Prostate gland (tissue), 2 donors: Measurements from ENCODE around the gene FGB. TPM values are rescaled to one million over a fixed set of nuclear protein-coding genes. Genes with fewer than 3 reads are reported as not detected.

ENCODE experiments used
- DNase-seq: peaks from one replicate; pipeline ENCODE4 v3.0.0-alpha.2; 2019; ENCODE audit warnings: low spot score
- H3K27ac ChIP-seq, 2 donors: fragments of 200-600 bp; sonication (generic); 2 replicates each; pipeline ENCODE4 v1.5.1; 2017 to 2019
- H3K27me3 ChIP-seq: fragments of 200-600 bp; sonication (generic); replicated peaks from 2 replicates; pipeline ENCODE4 v1.5.1; 2019; ENCODE audit not compliant: insufficient read depth
- H3K36me3 ChIP-seq, 2 donors: fragments of 200-600 bp; sonication (generic); 1 replicate in 1 of 2; 2 replicates in 1 of 2; pipeline versions ENCODE4 v1.5.1 to v1.8.1; 2017 to 2019
- H3K4me1 ChIP-seq: fragments of 200-600 bp; sonication (generic); replicated peaks from 2 replicates; pipeline ENCODE4 v1.5.1; 2019
- H3K4me3 ChIP-seq, 2 donors: fragments of 200-600 bp; sonication (generic); 2 replicates each; pipeline ENCODE4 v1.5.1; 2017 to 2019
- H3K9me3 ChIP-seq: fragments of 200-600 bp; sonication (generic); 2 replicates; pipeline ENCODE4 v1.5.1; 2017
- CTCF ChIP-seq, 4 experiments: fragments of 200-600 bp in 2 of 4; fragments of 450-650 bp in 2 of 4; sonication (generic) in 2 of 4; IDR thresholded peaks; 1 replicate in 3 of 4; 2 replicates in 1 of 4; pipeline ENCODE4 v1.5.1; 2016 to 2019; ENCODE audit warnings: antibody characterized with exemption in 4 of 4, mild to moderate bottlenecking in 2 of 4, moderate library complexity in 2 of 4
- POLR2A ChIP-seq: fragments of 450-650 bp; IDR thresholded peaks from one replicate; pipeline ENCODE4 v1.6.1; 2016; ENCODE audit warnings: antibody characterized with exemption, mild to moderate bottlenecking
- POLR2AphosphoS5 ChIP-seq: sonication (generic); formaldehyde crosslinking; IDR thresholded peaks from one replicate; pipeline ENCODE4 v1.6.1; 2017; ENCODE audit warnings: antibody characterized with exemption
- WGBS: methylation state at CpG from one replicate; pipeline ENCODE4 v1.1.5; 2018; 5-methylcytosine and 5-hydroxymethylcytosine counted together
- intact Hi-C: fragments of 100-400 bp; cut with DNase I; formaldehyde crosslinking; loops from one replicate; pipeline ENCODE4 v1.14.2; 2022
- total RNA-seq, 2 donors: library from RNA; depleted of rRNA; stranded (reverse); fragments of >200 nt; gene quantifications; one replicate each; pipeline ENCODE4 v1.1.0, GENCODE V29; 2016

Gene FGB
- total RNA-seq, 2 donors from 2014 or later: not detected

GRCh38 chr4:154573190-154573870 lies 10.5 kb downstream of the FGB start:
- Histone ChIP-seq H3K9me3 (no peaks in the 10 kb centered on the region), H3K27me3 (no peaks in the 10 kb centered on the region)

GRCh38 chr4:154574311-154574710 lies 11.5 kb downstream of the FGB start:
- Histone ChIP-seq H3K36me3 (no peaks in the 10 kb centered on the region), H3K4me3 (no peak overlapping the region), H3K27ac (no peak overlapping the region), H3K9me3 (no peaks in the 10 kb centered on the region), H3K27me3 (no peaks in the 10 kb centered on the region), H3K4me1 (no peaks in the 10 kb centered on the region)
- no peak for DNase-seq
- intact Hi-C loops: no loop called here
- no peak for TF ChIP-seq POLR2A
- TF ChIP-seq POLR2AphosphoS5: no peak
- TF ChIP-seq CTCF (IDR thresholded peaks at IDR 0.05): no peak
- WGBS: 82% methylated on average over 3 of the region's 3 CpGs

More at GRCh38 chr4:154573190-154573870, 10.5 kb downstream of the FGB start:
- no peak overlapping the region for H3K4me3 ChIP-seq
- H3K4me1 ChIP-seq: no peaks in the 10 kb centered on the region
- WGBS: 86% methylated on average over 5 of the region's 5 CpGs
- intact Hi-C loops: no loop called here
- no peak for DNase-seq
- H3K27ac ChIP-seq: no peak overlapping the region
- no peaks in the 10 kb centered on the region for H3K36me3 ChIP-seq
- TF ChIP-seq POLR2AphosphoS5 (no peak), CTCF (IDR thresholded peaks at IDR 0.05) (no peak), POLR2A (no peak)

GRCh38 chr4:154577324-154577723 lies 14.5 kb downstream of the FGB start:
- Histone ChIP-seq H3K4me3 (no peak overlapping the region), H3K9me3 (no peaks in the 10 kb centered on the region), H3K27ac (no peak overlapping the region), H3K4me1 (no peaks in the 10 kb centered on the region), H3K36me3 (no peaks in the 10 kb centered on the region), H3K27me3 (no peaks in the 10 kb centered on the region)
- WGBS: 81% methylated on average over 2 of the region's 2 CpGs
- TF ChIP-seq CTCF (IDR thresholded peaks at IDR 0.05) (no peak), POLR2AphosphoS5 (no peak), POLR2A (no peak)
- intact Hi-C loops: no loop called here
- DNase-seq: no peak

GRCh38 chr4:154578919-154579318 lies 16.1 kb downstream of the FGB start:
- Histone ChIP-seq H3K4me3 (no peak overlapping the region), H3K9me3 (no peaks in the 10 kb centered on the region), H3K27me3 (no peaks in the 10 kb centered on the region), H3K4me1 (no peaks in the 10 kb centered on the region), H3K27ac (no peak overlapping the region), H3K36me3 (no peaks in the 10 kb centered on the region)
- DNase-seq: no peak
- TF ChIP-seq POLR2AphosphoS5 (no peak), CTCF (IDR thresholded peaks at IDR 0.05) (no peak), POLR2A (no peak)
- intact Hi-C loops: no loop called here
- 60% methylated on average over 1 of the region's 1 CpG for WGBS

GRCh38 chr4:154579927-154580326 lies 17.1 kb downstream of the FGB start:
- H3K27me3 ChIP-seq: no peaks in the 10 kb centered on the region
- no peaks in the 10 kb centered on the region for H3K9me3 ChIP-seq
- H3K27ac ChIP-seq: no peak overlapping the region
- TF ChIP-seq POLR2AphosphoS5: no peak
- TF ChIP-seq CTCF (IDR thresholded peaks at IDR 0.05): no peak
- TF ChIP-seq POLR2A: no peak
- intact Hi-C loops: no loop called here
- no peaks in the 10 kb centered on the region for H3K36me3 ChIP-seq
- no peaks in the 10 kb centered on the region for H3K4me1 ChIP-seq
- no peak for DNase-seq
- H3K4me3 ChIP-seq: no peak overlapping the region
